Neuronal stem cell (in vitro differentiated cells): ENCODE data around the gene POMGNT1.

Experiments
- DNase-seq: peaks from one replicate; pipeline ENCODE4 v3.0.0-alpha.2; 2013; ENCODE audit warnings: low spot score
- H2AFZ ChIP-seq: one replicate; pipeline ENCODE4 v1.6.1; 2013; ENCODE audit warnings: mild to moderate bottlenecking, low read length, inconsistent platforms
- H2AK5ac ChIP-seq: 2 replicates; pipeline ENCODE4 v1.6.1; 2013; ENCODE audit warnings: low read depth, mild to moderate bottlenecking, inconsistent platforms, low read length, moderate library complexity, mixed read lengths
- H2BK120ac ChIP-seq: 2 replicates; pipeline ENCODE4 v1.6.1; 2013; ENCODE audit warnings: low read depth, mild to moderate bottlenecking, inconsistent platforms, low read length, moderate library complexity, mixed read lengths
- H2BK12ac ChIP-seq: one replicate; pipeline ENCODE4 v1.6.1; 2013; ENCODE audit warnings: low read length, inconsistent platforms
- H2BK15ac ChIP-seq: 2 replicates; pipeline ENCODE4 v1.6.1; 2013; ENCODE audit warnings: mild to moderate bottlenecking, low read length, inconsistent platforms, mixed read lengths
- H2BK5ac ChIP-seq: one replicate; pipeline ENCODE4 v1.6.1; 2013; ENCODE audit warnings: inconsistent platforms, mild to moderate bottlenecking, low read length, moderate library complexity
- H3K14ac ChIP-seq: one replicate; pipeline ENCODE4 v1.6.1; 2013; ENCODE audit warnings: low read length, inconsistent platforms
- H3K18ac ChIP-seq: 2 replicates; pipeline ENCODE4 v1.6.1; 2013; ENCODE audit warnings: low read length, inconsistent platforms
- H3K23ac ChIP-seq: 2 replicates; pipeline ENCODE4 v1.6.1; 2013; ENCODE audit warnings: low read depth, mild to moderate bottlenecking, mixed read lengths, low read length, inconsistent platforms; ENCODE audit not compliant: poor library complexity
- H3K27ac ChIP-seq: replicated peaks from 3 replicates; pipeline ENCODE4 v1.5.1; 2013; ENCODE audit warnings: low read length, inconsistent platforms
- H3K27me3 ChIP-seq, 3 experiments: 2 replicates each; pipeline ENCODE4 v1.6.1; 2013; ENCODE audit warnings: low read length in 3 of 3, mild to moderate bottlenecking in 2 of 3, inconsistent platforms in 1 of 3, low read depth in 1 of 3, mixed read lengths in 1 of 3, moderate library complexity in 1 of 3; ENCODE audit not compliant: control insufficient read depth in 3 of 3, insufficient read depth in 3 of 3
- H3K36me3 ChIP-seq, 2 donors: replicated peaks in 1 of 2; 2 replicates each; pipeline ENCODE4 v1.6.1; 2013; ENCODE audit warnings: low read length in 2 of 2; ENCODE audit not compliant: control insufficient read depth in 2 of 2, insufficient read depth in 2 of 2
- H3K4ac ChIP-seq: 2 replicates; pipeline ENCODE4 v1.6.1; 2013; ENCODE audit warnings: inconsistent platforms, mild to moderate bottlenecking, low read length, moderate library complexity
- H3K4me1 ChIP-seq, 2 donors: 1 replicate in 1 of 2; 2 replicates in 1 of 2; pipeline ENCODE4 v1.6.1; 2013; ENCODE audit warnings: low read length in 2 of 2, low read depth in 1 of 2; ENCODE audit not compliant: control insufficient read depth in 2 of 2, insufficient read depth in 1 of 2
- H3K4me2 ChIP-seq: one replicate; pipeline ENCODE4 v1.6.1; 2013; ENCODE audit warnings: mild to moderate bottlenecking, low read length, inconsistent platforms; ENCODE audit not compliant: insufficient read depth, poor library complexity, severe bottlenecking
- H3K4me3 ChIP-seq, 2 donors: 2 replicates each; pipeline ENCODE4 v1.5.1; 2013; ENCODE audit warnings: low read length in 2 of 2, mild to moderate bottlenecking in 2 of 2, inconsistent platforms in 1 of 2, moderate library complexity in 1 of 2
- H3K79me1 ChIP-seq: one replicate; pipeline ENCODE4 v1.6.1; 2013; ENCODE audit warnings: low read depth, mild to moderate bottlenecking, inconsistent platforms, low read length, moderate library complexity
- H3K9ac ChIP-seq: one replicate; pipeline ENCODE4 v1.6.1; 2013; ENCODE audit warnings: mild to moderate bottlenecking, low read depth, low read length, inconsistent platforms; ENCODE audit not compliant: poor library complexity
- H3K9me3 ChIP-seq, 2 donors: replicated peaks in 1 of 2; 2 replicates each; pipeline versions ENCODE3 to v1.6.1; 2013; ENCODE audit warnings: low read length in 2 of 2, mild to moderate bottlenecking in 2 of 2, inconsistent platforms in 1 of 2, low read depth in 1 of 2, mixed read lengths in 1 of 2, moderate library complexity in 1 of 2; ENCODE audit not compliant: control insufficient read depth in 2 of 2, insufficient read depth in 1 of 2
- H4K8ac ChIP-seq: one replicate; pipeline ENCODE4 v1.6.1; 2013; ENCODE audit warnings: low read depth, mild to moderate bottlenecking, inconsistent platforms, low read length, moderate library complexity
- H4K91ac ChIP-seq: one replicate; pipeline ENCODE4 v1.6.1; 2013; ENCODE audit warnings: low read length, low read depth, mild to moderate bottlenecking, inconsistent platforms; ENCODE audit not compliant: poor library complexity
- WGBS, 2 donors: extraction: QIAGEN DNeasy Blood & Tissue Kit; methylation state at CpG; one replicate each; pipeline ENCODE4 v1.1.7; 2013; ENCODE audit warnings: missing lambda C conversion rate in 2 of 2, mixed read lengths in 1 of 2; ENCODE audit not compliant: insufficient read length in 2 of 2, insufficient replicate concordance in 1 of 2; ENCODE audit errors: extremely low coverage in 2 of 2; 5-methylcytosine and 5-hydroxymethylcytosine counted together

The POMGNT1 gene

GRCh38 chr1:46188295-46189030 lies 9.8 kb downstream of the POMGNT1 start:
- Histone ChIP-seq H2BK5ac (no peak overlapping the region), H2BK120ac (no peak overlapping the region), H3K4me2 (no peak overlapping the region), H3K9me3 (no peaks in the 10 kb centered on the region), H3K27me3 (no peaks in the 10 kb centered on the region), H3K27ac (no peak overlapping the region), H3K4me3 (no peak overlapping the region), H3K23ac (no peak overlapping the region), H3K18ac (no peak overlapping the region), H3K14ac (no peak overlapping the region), H3K79me1 (peaks cover 2% of the 10 kb centered on the region), H2BK12ac (no peak overlapping the region), H2AFZ (no peak overlapping the region), H3K9ac (no peak overlapping the region), H4K8ac (no peak overlapping the region), H3K36me3 (peaks cover 32 to 60% of the 10 kb centered on the region in 2 donors), H3K4ac (no peak overlapping the region), H4K91ac (no peak overlapping the region), H2BK15ac (no peak overlapping the region), H2AK5ac (no peak overlapping the region), H3K4me1 (no peaks in the 10 kb centered on the region)
- no CpG with 5 or more reads among the region's 6 CpGs for WGBS, 2 donors
- DNase-seq: no peak

GRCh38 chr1:46187106-46187869 lies 10.9 kb downstream of the POMGNT1 start:
- Histone ChIP-seq H3K9ac (peak overlapping the region; percentile 44), H4K8ac (peak overlapping the region; percentile 43), H3K23ac (peak overlapping the region; percentile 73), H3K14ac (peak overlapping the region; percentile 38), H2AK5ac (peak overlapping the region; percentile 46), H3K27me3 (no peaks in the 10 kb centered on the region), H3K18ac (peak overlapping the region; percentile 57), H3K4me2 (no peak overlapping the region), H3K79me1 (peaks cover 2% of the 10 kb centered on the region), H3K4ac (no peak overlapping the region), H2BK120ac (no peak overlapping the region), H2BK12ac (peak overlapping the region; percentile 30), H3K9me3 (no peaks in the 10 kb centered on the region), H2AFZ (no peak overlapping the region), H4K91ac (no peak overlapping the region), H2BK5ac (peak overlapping the region; percentile 39), H3K4me1 (peaks cover 0 to 5% of the 10 kb centered on the region in 2 donors), H3K4me3 (no peak overlapping the region), H3K27ac (no peak overlapping the region), H2BK15ac (peak overlapping the region; percentile 37), H3K36me3 (peaks cover 21 to 48% of the 10 kb centered on the region in 2 donors)
- no peak for DNase-seq
- WGBS, 2 donors: no CpG with 5 or more reads among the region's 8 CpGs

- no peak for DNase-seq
- Histone ChIP-seq H3K9me3 (no peaks in the 10 kb centered on the region), H3K36me3 (peaks cover 13 to 39% of the 10 kb centered on the region in 2 donors), H3K4me2 (no peak overlapping the region), H3K4ac (no peak overlapping the region), H2BK12ac (no peak overlapping the region), H3K27me3 (no peaks in the 10 kb centered on the region), H2BK120ac (no peak overlapping the region), H3K79me1 (peaks cover 2% of the 10 kb centered on the region), H3K4me3 (no peak overlapping the region), H3K4me1 (peaks cover 0 to 5% of the 10 kb centered on the region in 2 donors), H2BK15ac (no peak overlapping the region), H3K14ac (no peak overlapping the region), H4K91ac (no peak overlapping the region), H4K8ac (no peak overlapping the region), H3K23ac (no peak overlapping the region), H3K18ac (no peak overlapping the region), H3K9ac (no peak overlapping the region), H2BK5ac (no peak overlapping the region), H2AK5ac (no peak overlapping the region), H3K27ac (no peak overlapping the region), H2AFZ (no peak overlapping the region)
- WGBS, 2 donors: no CpG with 5 or more reads among the region's 2 CpGs
Measured at GRCh38 chr1:46186076-46186475, 12.2 kb downstream of the POMGNT1 start.
